GM19025 (cell line): ENCODE data around the gene RIPOR1.

Experiments
- ATAC-seq: cut with Tn5 transposase; IDR thresholded peaks from one replicate; pipeline ENCODE4 v1.9.1; 2021; ENCODE audit warnings: mild to moderate bottlenecking, low read depth, moderate library complexity; ENCODE audit not compliant: unreplicated experiment

RIPOR1 gene

GRCh38 chr16:67549936-67550335, 21.3 kb downstream of the RIPOR1 start:
- ATAC-seq = no peak

- no peak for ATAC-seq
These were observed 22.5 kb downstream of the RIPOR1 start for GRCh38 chr16:67551091-67551490.

DNA sequence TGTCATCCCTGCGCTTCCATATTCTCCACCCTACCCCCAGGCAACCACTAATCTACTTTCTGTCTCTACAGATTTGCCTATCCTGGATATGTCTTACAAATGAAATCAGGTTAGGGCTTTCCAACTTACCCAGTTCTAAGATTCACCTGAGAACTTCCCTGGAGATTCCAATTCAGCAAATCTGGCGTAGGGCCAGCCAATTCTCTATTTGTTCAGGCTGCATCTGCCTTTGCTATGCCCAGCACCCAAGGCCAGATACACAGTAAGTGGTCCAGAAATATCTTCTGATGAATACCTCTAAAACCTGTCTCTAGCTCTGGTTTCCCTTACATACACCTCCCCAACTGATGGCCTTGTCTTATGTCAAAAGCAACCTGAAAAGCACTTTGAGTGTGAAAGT, 23.3 kb downstream of the RIPOR1 start:
- no peak for ATAC-seq

- no peak for ATAC-seq
These were observed 23.8 kb downstream of the RIPOR1 start for GRCh38 chr16:67552476-67552875.

DNA sequence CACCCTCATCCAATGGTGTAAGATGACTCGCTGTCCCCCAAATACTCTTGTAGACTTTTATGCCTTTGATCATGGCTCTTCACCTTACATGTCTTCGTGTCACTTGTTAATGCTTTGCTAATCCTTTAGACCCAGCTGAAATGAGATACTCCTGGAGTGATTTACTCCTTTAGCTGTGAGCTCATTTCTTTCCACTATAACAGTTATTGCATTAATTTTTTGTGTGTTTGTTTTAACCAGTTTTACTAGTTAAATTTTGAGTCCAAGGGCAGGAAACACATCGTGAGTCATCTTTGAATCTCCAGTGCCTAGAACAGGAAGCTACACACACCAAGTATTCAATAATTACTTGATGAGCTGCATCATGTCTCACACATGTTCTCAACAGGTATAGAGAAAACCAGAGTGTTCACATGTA, 27.2 kb downstream of the RIPOR1 start:
- ATAC-seq = no peak

DNA sequence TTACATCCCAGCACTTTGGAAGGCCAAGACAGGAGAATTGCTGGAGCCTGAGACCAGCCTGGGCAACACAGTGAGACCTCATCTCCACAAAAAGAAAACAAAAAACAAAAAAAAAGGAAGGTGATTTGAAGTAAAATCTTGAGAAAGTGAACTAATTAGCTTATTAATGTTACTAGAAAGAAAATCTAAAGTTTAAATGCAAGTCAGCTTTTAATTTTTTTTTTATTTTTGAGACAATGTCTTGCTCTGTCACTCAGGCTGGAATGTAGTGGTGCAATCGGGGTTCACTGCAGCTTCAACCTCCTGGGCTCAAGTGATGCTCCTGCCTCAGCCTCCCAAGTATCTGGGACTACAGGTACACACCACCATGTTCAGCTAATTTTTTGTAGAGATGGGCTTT, 30.2 kb downstream of the RIPOR1 start:
- ATAC-seq = no peak

DNA sequence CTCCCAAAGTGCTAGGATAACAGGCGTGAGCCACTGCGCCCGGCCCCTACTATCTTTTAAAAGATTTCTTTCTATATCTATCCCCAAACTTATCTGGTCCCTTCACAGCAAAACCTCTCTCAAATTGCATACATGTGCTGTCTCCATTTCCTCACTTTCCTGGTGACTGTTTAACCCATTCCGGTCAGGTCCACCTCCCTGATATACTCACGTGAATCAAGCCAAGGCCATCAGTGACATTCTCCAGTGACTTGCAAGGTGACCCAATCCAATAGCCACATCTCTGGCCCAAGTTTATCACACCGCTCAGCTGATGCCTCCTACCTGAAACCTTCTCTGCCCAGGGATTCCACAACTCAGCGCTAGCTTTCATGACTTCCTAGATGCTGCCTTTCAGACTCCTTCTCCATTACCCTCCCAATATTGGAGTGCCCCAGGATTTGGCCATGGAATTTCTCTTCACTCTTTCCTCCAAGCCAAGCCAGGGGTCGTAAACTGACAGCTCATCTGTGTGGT, 32.3 kb downstream of the RIPOR1 start:
- ATAC-seq = no peak

DNA sequence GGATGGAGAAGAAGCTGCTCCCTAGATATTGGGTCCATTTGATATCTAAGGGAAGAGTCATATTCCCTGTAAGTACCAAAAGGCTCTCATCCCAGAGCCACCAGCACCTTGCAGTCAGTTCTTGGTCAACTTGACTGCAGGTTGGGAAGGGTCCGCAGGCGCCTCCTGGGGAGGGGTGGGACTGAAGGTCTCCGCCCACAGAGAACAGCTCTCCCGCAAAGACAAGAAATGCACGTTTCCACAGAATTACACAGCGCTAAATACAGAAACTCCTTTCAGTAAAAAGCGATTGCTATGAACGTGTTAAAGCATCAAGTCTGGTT, 32.8 kb downstream of the RIPOR1 start:
- ATAC-seq = no peak

DNA sequence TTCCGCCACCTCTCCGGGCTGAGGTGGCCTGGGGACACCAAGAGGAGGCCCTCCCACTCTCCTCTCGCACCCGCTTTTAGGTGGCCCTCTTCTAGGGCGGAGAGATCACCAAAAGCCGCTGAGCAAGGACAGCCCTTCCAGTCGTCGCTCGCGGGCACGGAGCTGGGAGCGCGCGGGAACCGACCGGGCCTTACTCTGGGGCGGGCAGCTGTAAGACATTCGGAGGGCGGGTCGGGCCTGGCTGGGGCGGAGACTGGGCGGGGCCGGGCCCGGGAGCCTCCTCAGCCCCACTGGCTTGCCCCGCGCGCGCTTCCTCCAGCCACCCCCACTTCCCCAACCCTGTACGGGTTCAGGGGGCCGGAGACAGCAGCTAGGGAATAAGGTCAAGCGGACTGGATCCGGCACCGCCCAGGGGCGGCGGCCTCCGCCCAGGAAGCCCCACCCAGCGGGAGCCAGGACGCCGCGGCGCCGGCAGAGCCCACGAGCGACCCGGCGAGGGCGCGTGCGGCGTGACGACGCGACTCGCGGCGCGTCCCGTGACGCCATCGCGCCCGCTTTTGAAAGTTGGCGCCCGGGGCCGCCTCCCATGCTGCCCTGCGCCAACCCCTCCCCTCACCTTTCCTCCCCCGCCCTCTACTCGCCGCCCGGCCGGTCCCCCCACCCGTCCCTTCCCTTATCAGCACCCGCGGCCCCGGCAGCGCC, 33.3 kb downstream of the RIPOR1 start:
- peak; percentile 81 for ATAC-seq

DNA sequence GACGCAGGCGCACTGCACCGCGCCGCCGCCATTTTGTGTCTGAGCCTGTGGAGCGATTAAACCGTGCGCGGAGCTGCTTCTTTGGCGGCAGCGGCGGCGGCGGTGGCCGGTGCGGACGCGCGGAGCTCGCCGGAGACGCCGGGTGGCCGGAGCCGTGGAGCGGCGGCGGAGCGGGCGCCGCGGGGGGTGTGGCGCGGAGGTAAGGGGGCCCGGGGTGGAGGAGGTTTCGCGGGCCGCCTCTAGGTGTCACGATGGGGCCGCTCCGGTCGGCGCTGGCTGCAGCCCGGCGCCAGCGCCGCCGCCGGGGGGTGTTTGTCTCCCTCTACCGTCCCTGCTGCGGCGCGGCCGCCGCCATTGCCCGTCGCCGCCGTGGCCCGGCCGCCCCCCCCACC, 33.9 kb downstream of the RIPOR1 start, which contains the start of gene CTCF:
Gene CTCF (plus strand): TSS at position 1 of the 392 bp plus-strand sequence. CDS start 48,307 bp downstream, outside the sequence.
- peak; percentile 41 for ATAC-seq

- ATAC-seq = peak; percentile 3
These were observed 34.5 kb downstream of the RIPOR1 start for GRCh38 chr16:67562918-67563707.

DNA sequence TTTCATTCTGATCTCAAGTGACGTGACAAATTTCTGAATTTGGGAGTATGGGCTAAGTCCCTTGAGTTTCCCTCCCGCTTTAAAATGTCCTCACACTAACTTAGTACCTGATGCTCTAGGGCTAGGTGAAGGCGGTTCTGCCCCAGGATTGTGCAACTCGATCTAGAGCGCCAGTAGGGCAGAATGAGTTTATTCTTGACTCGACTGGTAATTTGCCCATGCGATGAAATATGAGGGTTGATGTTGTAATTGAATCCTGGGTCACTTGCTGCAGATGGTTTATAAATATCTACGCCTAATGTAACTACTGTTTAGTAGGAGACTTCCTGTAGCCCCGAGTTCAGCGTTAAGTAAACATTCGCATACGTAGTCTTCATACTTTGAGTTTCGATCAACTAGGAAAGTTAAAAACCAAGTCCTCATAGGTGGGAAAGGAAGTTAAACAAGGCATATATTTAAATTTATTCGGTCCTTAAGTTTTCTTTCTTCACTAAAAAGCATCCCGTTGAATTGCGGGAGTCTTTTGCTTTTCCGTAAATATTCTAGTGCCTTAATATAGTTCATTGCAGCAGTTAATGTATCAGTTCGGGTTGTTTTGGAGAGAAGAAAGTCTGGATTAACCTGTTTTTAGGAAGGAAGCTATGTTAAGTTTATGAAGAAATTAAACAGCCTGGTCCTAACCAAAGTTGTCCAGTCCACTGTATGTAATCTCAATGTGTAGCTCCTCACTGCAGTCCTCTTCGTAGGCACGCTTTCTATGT, 35.3 kb downstream of the RIPOR1 start:
- no peak for ATAC-seq

DNA sequence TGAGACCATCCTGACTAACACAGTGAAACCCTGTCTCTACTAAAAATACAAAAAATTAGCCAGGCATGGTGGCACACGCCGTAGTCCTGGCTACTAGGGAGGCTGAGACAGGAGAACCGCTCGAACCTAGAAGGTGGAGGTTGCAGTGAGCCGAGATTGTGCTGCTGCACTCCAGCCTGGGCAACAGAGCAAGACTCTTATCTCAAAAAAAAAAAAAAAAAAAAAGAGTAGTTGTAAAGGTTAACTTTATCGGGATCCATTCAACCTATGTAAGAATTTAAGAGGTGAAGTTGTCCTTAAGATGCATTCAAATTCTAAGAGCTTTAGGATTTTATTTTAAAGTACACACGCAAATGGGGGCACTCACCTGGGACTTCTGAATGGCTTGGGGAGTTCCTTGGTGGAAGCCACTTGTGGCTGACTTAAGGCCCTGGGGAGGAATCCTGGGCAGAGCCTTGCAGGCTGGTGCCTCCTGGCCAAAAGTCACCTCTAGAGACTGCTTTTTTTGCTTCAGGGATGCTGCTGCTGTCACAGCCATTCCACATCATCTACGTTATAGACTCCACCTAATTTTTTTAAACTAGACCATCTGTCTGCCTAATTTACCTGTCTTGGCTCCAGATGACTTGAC, 37.0 kb downstream of the RIPOR1 start:
- ATAC-seq = no peak

DNA sequence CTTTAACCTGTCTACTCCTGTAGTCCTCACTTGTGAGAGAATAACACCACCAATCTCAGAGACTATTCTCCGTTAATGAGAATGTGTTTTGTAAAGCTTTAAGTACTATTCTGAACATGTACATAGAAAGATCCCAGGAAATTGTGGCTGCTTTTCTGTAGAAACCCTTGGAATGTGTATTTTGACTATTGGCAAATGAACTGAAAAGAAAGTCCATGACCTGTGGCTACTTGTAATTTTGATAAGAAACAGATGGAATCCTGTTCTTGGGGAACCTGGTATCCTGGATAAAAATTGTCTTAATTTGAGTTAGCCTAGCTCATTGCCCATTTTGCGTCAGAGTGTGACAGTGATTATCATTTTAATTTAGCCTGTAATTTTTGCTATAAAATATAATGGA, 42.8 kb downstream of the RIPOR1 start:
- no peak for ATAC-seq

GRCh38 chr16:67571981-67572431, 43.4 kb downstream of the RIPOR1 start:
- no peak for ATAC-seq

DNA sequence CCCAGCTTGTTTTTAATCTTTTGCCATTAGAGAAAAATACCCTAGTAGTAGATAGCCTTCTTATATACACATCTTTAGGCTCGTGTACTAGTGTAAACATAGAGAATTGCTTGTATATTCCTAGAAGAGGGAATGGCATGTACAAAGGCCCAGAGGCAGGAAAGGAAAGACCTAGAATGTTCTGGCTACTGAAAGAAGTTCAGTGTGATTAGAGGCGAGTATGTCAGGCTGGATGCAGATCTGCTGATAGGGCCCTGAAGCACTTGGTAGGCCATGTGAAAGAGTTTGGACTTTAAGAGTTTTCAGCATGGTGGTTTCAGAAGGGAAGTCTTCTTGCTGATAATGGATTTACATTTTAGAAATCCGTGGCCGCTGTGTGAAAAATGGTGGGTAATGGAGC, 51.1 kb downstream of the RIPOR1 start:
- ATAC-seq = no peak

GRCh38 chr16:67580202-67580601, 51.6 kb downstream of the RIPOR1 start:
- ATAC-seq = no peak

- no peak for ATAC-seq
These were observed 64.7 kb downstream of the RIPOR1 start for GRCh38 chr16:67593288-67593687.

GRCh38 chr16:67593701-67594100, 65.1 kb downstream of the RIPOR1 start:
- ATAC-seq = no peak

DNA sequence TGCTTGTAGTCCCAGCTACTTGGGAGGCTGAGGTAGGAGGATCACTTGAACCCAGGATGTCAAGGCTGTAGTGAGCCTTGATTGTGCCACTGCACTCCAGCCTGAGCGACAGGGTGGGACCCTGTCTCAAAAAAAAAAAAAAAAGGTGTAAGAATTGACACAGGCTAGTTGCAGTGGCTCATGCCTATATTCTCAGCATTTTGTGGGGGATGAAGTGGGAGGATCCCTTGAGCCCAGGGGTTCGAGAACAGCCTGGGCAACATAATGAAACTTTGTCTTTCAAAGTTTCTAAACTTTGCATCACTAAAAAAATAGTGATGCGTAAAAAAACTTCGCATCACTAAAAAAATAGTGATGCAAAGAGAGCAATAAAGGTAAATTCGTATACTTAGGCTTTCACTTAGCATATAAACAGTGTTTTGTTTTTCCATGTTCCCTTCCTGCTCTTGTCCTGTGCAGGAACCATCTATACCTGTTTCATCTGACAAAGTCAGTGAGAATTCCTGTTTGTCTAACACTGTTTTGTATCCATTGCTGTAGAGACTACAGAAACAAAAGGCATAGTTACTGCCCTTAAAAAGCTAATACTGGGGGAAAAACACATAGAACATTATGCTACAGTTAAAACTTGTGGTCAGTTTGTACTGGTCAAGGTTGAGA, 65.8 kb downstream of the RIPOR1 start:
- no peak for ATAC-seq
